ENCODE results near the gene FBN2. TPM values are rescaled to one million over a fixed set of nuclear protein-coding genes. Genes with fewer than 3 reads are reported as not detected.

Gene FBN2
- total RNA-seq, 1 donor from 2014 or later = 25.2 TPM

GRCh38 chr5:128477944-128478343 lies 60.1 kb downstream of the FBN2 start:
- TF ChIP-seq, protein P1, sequence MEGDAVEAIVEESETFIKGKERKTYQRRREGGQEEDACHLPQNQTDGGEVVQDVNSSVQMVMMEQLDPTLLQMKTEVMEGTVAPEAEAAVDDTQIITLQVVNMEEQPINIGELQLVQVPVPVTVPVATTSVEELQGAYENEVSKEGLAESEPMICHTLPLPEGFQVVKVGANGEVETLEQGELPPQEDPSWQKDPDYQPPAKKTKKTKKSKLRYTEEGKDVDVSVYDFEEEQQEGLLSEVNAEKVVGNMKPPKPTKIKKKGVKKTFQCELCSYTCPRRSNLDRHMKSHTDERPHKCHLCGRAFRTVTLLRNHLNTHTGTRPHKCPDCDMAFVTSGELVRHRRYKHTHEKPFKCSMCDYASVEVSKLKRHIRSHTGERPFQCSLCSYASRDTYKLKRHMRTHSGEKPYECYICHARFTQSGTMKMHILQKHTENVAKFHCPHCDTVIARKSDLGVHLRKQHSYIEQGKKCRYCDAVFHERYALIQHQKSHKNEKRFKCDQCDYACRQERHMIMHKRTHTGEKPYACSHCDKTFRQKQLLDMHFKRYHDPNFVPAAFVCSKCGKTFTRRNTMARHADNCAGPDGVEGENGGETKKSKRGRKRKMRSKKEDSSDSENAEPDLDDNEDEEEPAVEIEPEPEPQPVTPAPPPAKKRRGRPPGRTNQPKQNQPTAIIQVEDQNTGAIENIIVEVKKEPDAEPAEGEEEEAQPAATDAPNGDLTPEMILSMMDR (IDR thresholded peaks at IDR 0.05; ENCODE audit: insufficient read depth, low read length, poor library complexity, severe bottlenecking) = no peak
- H3K36me3 ChIP-seq (ENCODE audit: control insufficient read depth, insufficient read depth, low read length) = no peaks in the 10 kb centered on the region
- no peaks in the 10 kb centered on the region for H3K27me3 ChIP-seq (ENCODE audit: control insufficient read depth, insufficient read depth, low read length)
- DNase-seq (ENCODE audit: low read depth) = no peak
- H3K4me3 ChIP-seq (ENCODE audit: low read depth, low read length) = no peak overlapping the region

GRCh38 chr5:128475693-128476092 lies 62.4 kb downstream of the FBN2 start:
- DNase-seq (ENCODE audit: low read depth) = no peak
- H3K27me3 ChIP-seq (ENCODE audit: control insufficient read depth, insufficient read depth, low read length) = no peaks in the 10 kb centered on the region
- TF ChIP-seq, protein P1 (IDR thresholded peaks at IDR 0.05; ENCODE audit: insufficient read depth, low read length, poor library complexity, severe bottlenecking) = no peak
- no peak overlapping the region for H3K4me3 ChIP-seq (ENCODE audit: low read depth, low read length)
- no peaks in the 10 kb centered on the region for H3K36me3 ChIP-seq (ENCODE audit: control insufficient read depth, insufficient read depth, low read length)

GRCh38 chr5:128472919-128473318 lies 65.1 kb downstream of the FBN2 start:
- no peak overlapping the region for H3K4me3 ChIP-seq (ENCODE audit: low read depth, low read length)
- H3K36me3 ChIP-seq (ENCODE audit: control insufficient read depth, insufficient read depth, low read length) = no peaks in the 10 kb centered on the region
- DNase-seq (ENCODE audit: low read depth) = no peak
- no peaks in the 10 kb centered on the region for H3K27me3 ChIP-seq (ENCODE audit: control insufficient read depth, insufficient read depth, low read length)
- TF ChIP-seq, protein P1 (IDR thresholded peaks at IDR 0.05; ENCODE audit: insufficient read depth, low read length, poor library complexity, severe bottlenecking) = no peak

DNA sequence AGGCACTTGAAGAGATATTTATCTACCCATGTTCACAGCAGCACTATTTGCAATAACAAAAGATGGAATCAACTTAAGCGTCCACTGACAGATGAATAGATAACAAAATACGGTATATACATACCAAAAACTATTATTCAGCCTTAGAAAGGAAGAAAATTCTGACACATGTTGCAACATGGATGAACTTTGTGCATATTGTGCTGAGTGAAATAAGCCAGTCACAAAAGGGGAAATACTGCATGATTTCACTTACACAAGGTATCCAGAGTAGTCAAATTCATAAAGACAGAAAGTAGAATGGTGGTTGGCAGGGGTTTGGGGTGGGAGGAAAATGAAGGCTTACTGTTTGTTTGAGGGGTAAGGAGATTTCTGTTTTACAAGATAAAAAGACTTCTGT lies 66.0 kb downstream of the FBN2 start:
- TF ChIP-seq, protein P1 (IDR thresholded peaks at IDR 0.05; ENCODE audit: insufficient read depth, low read length, poor library complexity, severe bottlenecking) = no peak
- no peak for DNase-seq (ENCODE audit: low read depth)
- no peaks in the 10 kb centered on the region for H3K27me3 ChIP-seq (ENCODE audit: control insufficient read depth, insufficient read depth, low read length)
- no peak overlapping the region for H3K4me3 ChIP-seq (ENCODE audit: low read depth, low read length)
- no peaks in the 10 kb centered on the region for H3K36me3 ChIP-seq (ENCODE audit: control insufficient read depth, insufficient read depth, low read length)

- DNase-seq (ENCODE audit: low read depth) = no peak
- Histone ChIP-seq H3K36me3 (ENCODE audit: control insufficient read depth, insufficient read depth, low read length) (no peaks in the 10 kb centered on the region), H3K4me3 (ENCODE audit: low read depth, low read length) (no peak overlapping the region), H3K27me3 (ENCODE audit: control insufficient read depth, insufficient read depth, low read length) (no peaks in the 10 kb centered on the region)
- TF ChIP-seq, protein P1 (IDR thresholded peaks at IDR 0.05; ENCODE audit: insufficient read depth, low read length, poor library complexity, severe bottlenecking) = no peak
These were observed 67.4 kb downstream of the FBN2 start for GRCh38 chr5:128470663-128471062.

DNA sequence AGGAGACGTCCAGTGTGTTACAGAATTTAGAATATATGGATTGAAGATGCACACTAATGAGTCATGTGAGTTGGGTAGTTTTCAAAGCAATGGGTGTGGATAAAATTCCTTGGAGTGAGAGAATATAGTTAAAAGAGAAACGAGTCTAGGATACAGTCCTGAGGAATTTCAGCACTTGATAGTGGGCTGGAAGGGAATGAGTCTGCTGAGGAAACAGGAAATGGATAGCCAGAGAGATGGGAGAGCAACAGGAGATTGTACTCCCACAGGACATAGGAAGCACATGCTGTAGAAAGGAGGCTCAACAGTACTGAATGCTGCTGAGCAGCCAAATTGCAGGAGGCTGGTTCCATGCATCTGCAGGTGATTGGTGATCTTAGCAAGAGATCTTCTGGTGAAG lies 68.1 kb downstream of the FBN2 start:
- Histone ChIP-seq H3K36me3 (ENCODE audit: control insufficient read depth, insufficient read depth, low read length) (no peaks in the 10 kb centered on the region), H3K27me3 (ENCODE audit: control insufficient read depth, insufficient read depth, low read length) (no peaks in the 10 kb centered on the region), H3K4me3 (ENCODE audit: low read depth, low read length) (no peak overlapping the region)
- TF ChIP-seq, protein P1 (IDR thresholded peaks at IDR 0.05; ENCODE audit: insufficient read depth, low read length, poor library complexity, severe bottlenecking) = no peak
- DNase-seq (ENCODE audit: low read depth) = no peak

Data from kidney epithelial cell (primary cell).